ENCODE data around the gene NECAB2.

DNA sequence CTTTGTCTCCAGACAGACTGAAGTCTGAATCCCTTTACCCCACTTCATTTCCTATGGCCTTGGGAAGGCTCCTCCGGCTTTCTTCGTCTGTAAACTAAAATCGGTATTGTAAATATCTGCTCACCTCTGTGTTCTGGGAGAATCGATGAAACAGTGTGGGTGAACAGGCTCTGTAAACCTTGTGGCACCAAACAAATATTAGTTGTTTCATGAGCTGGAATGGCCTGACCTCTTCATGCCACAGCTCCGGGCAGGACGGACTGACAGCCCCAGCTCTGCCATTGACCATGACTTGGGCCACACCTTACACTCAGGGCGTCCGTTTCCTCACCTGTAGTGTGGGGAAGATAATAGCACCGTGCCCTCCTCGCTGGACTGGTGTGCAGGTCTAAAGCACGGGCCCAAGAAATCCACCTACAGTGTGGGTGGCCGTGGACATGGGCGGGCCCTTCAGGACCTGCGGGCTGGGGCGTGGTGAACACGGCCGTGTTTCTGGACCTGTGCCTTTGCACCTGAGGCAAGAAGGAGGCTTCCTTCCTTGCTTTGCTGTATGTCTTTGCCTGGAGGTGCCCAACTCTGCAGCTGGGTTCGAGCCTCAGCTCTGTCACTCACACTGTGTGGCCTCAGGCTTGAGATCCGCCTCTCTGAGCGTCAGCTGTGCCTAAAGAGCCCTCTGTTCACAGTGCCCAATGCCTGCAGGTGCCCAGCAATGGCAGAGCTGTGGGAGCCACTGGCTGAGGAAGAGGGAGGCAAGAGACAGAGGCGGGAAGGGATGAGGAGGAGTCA is 21.1 kb upstream of the NECAB2 start:
- TF ChIP-seq, protein P1, sequence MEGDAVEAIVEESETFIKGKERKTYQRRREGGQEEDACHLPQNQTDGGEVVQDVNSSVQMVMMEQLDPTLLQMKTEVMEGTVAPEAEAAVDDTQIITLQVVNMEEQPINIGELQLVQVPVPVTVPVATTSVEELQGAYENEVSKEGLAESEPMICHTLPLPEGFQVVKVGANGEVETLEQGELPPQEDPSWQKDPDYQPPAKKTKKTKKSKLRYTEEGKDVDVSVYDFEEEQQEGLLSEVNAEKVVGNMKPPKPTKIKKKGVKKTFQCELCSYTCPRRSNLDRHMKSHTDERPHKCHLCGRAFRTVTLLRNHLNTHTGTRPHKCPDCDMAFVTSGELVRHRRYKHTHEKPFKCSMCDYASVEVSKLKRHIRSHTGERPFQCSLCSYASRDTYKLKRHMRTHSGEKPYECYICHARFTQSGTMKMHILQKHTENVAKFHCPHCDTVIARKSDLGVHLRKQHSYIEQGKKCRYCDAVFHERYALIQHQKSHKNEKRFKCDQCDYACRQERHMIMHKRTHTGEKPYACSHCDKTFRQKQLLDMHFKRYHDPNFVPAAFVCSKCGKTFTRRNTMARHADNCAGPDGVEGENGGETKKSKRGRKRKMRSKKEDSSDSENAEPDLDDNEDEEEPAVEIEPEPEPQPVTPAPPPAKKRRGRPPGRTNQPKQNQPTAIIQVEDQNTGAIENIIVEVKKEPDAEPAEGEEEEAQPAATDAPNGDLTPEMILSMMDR (IDR thresholded peaks at IDR 0.05 in 4 of 5, conservative IDR thresholded peaks at IDR 0.05 in 1 of 5) = no peak
- TF ChIP-seq POLR2A (IDR thresholded peaks at IDR 0.05) = no peak
